Motor neuron (in vitro differentiated cells): ENCODE measurements around the gene MERTK. TPM values are rescaled to one million over a fixed set of nuclear protein-coding genes. Genes with fewer than 3 reads are reported as not detected.

ENCODE experiments used
- ATAC-seq, 8 experiments: fragments of 200-7000 bp; cut with Tn5 transposase; replicated peaks in 6 of 8; 2 replicates each; pipeline ENCODE4 v1.8.0; 2021; ENCODE audit warnings: mild to moderate bottlenecking in 8 of 8, moderate library complexity in 8 of 8
- H3K27ac ChIP-seq, 2 donors: fragments of 250-450 bp; sonication (Bioruptor Pico); 2 replicates each; pipeline ENCODE4 v1.9.0; 2021; ENCODE audit warnings: antibody characterized with exemption in 2 of 2, mild to moderate bottlenecking in 2 of 2, moderate library complexity in 1 of 2
- H3K4me1 ChIP-seq, 2 donors: fragments of 250-450 bp; sonication (Bioruptor Pico); replicated peaks in 1 of 2; 2 replicates each; pipeline ENCODE4 v1.6.1; 2021; ENCODE audit warnings: antibody characterized with exemption in 2 of 2, mild to moderate bottlenecking in 2 of 2, moderate library complexity in 1 of 2
- H3K4me3 ChIP-seq, 5 donors: fragments of 250-450 bp; sonication (Bioruptor Pico); 2 replicates each; pipeline ENCODE4 v1.9.0; 2021; ENCODE audit warnings: antibody characterized with exemption in 5 of 5, mild to moderate bottlenecking in 5 of 5, moderate library complexity in 4 of 5
- WGBS, 10 experiments: fragments of 450-650 bp; shearing (Covaris generic); methylation state at CpG; one replicate each; pipeline ENCODE4 v1.0.0; 2022; 5-methylcytosine and 5-hydroxymethylcytosine counted together
- in situ Hi-C, 9 experiments: fragments of 400-800 bp; cut with MboI; loops; one replicate each; pipeline ENCODE4 v1.15.0; 2021; ENCODE audit warnings: low sequenced_read_pairs in 9 of 9, low pct_unique_long_range_greater_than_20kb in 2 of 9; ENCODE audit not compliant: unreplicated experiment in 9 of 9
- total RNA-seq, 8 experiments: library from RNA; unstranded; fragments of 300-600 nt; gene quantifications; 2 replicates each; pipeline versions ENCODE4 v1.2.3 to v1.2.4, GENCODE V29; 2022

MERTK gene
- total RNA-seq, 8 experiments from 2014 or later: 1.8 to 20.3 (median 2.9) TPM

GRCh38 chr2:112047537-112048235 is 149.3 kb downstream of the MERTK start:
- H3K27ac ChIP-seq: no peak overlapping the region
- no peak for ATAC-seq
- WGBS, 10 experiments: 64 to 100% (median 87%) methylated on average over 3 to 7 of the region's 7 CpGs; no CpG with 5 or more reads in 2 of the 10 experiments
- no peaks in the 10 kb centered on the region for H3K4me1 ChIP-seq
- in situ Hi-C loops: loop anchor here in 8 of 9 experiments (5.0 to 25.0 kb wide), 4 partner anchors 135 to 163 kb away; partner anchors contain the start of genes ANAPC1 (in 3 of the 8) and MERTK (in 2 of the 8)
- no peak overlapping the region for H3K4me3 ChIP-seq

GRCh38 chr2:112048236-112048592 is 149.8 kb downstream of the MERTK start:
- no peak overlapping the region for H3K4me3 ChIP-seq
- no peak for ATAC-seq
- in situ Hi-C loops: loop anchor here in 8 of 9 experiments (5.0 to 25.0 kb wide), 4 partner anchors 136 to 163 kb away; partner anchors contain the start of genes ANAPC1 (in 3 of the 8) and MERTK (in 2 of the 8)
- H3K27ac ChIP-seq: no peak overlapping the region
- no peaks in the 10 kb centered on the region for H3K4me1 ChIP-seq
- WGBS, 10 experiments: 40 to 94% (median 63%) methylated on average over 1 to 4 of the region's 4 CpGs; no CpG with 5 or more reads in 2 of the 10 experiments

- no peak overlapping the region for H3K4me3 ChIP-seq
- peaks cover 0 to 2% of the 10 kb centered on the region in 2 donors for H3K4me1 ChIP-seq
- H3K27ac ChIP-seq: no peak overlapping the region
- ATAC-seq: peak in 3 of 8 experiments; percentile 42 to 75 (median 64)
- in situ Hi-C loops: loop anchor here in 8 of 9 experiments (5.0 to 25.0 kb wide), 4 partner anchors 137 to 164 kb away; partner anchors contain the start of genes ANAPC1 (in 3 of the 8) and MERTK (in 2 of the 8)
- 0 to 50% (median 0%) methylated on average over 1 to 2 of the region's 3 CpGs; no CpG with 5 or more reads in 1 of the 10 experiments for WGBS, 10 experiments
Observed at GRCh38 chr2:112048887-112049286, 150.5 kb downstream of the MERTK start.

- in situ Hi-C loops: loop anchor here in 1 of 9 experiments (25.0 kb wide), 1 partner anchor 437 kb away; the partner anchor contains the start of gene TTL
- Histone ChIP-seq H3K4me1 (peaks cover 0 to 2% of the 10 kb centered on the region in 2 donors), H3K27ac (no peak overlapping the region), H3K4me3 (no peak overlapping the region)
- no peak for ATAC-seq
- WGBS, 10 experiments: 20 to 100% (median 90%) methylated on average over 1 of the region's 1 CpG; no CpG with 5 or more reads in 1 of the 10 experiments
Observed at GRCh38 chr2:112050316-112050715, 151.9 kb downstream of the MERTK start.

GRCh38 chr2:112053917-112054846 is 155.8 kb downstream of the MERTK start:
- in situ Hi-C loops: loop anchor here in 1 of 9 experiments (25.0 kb wide), 1 partner anchor 433 kb away; the partner anchor contains the start of gene TTL
- WGBS, 10 experiments: 0 to 20% (median 7%) methylated on average over 1 to 6 of the region's 62 CpGs; no CpG with 5 or more reads in 1 of the 10 experiments
- H3K4me1 ChIP-seq: peaks cover 7 to 9% of the 10 kb centered on the region in 2 donors

GRCh38 chr2:112054847-112055729 is 156.7 kb downstream of the MERTK start, which contains the start of gene TMEM87B:
Gene TMEM87B (plus strand): TSS chr2:112055269. CDS start chr2:112055592, 323 bp downstream.
- peak within 1 kb of the TSS; percentile 80 to 91 (median 86) for H3K4me3 ChIP-seq
- H3K4me1 ChIP-seq: peaks cover 7 to 9% of the 10 kb centered on the region in 2 donors
- peak; percentile 55 to 82 (median 77) for ATAC-seq
- WGBS, 10 experiments: 0 to 5% (median 2%) methylated on average over 7 to 9 of the region's 90 CpGs; no CpG with 5 or more reads in 7 of the 10 experiments
- peak within 1 kb of the TSS; percentile 96 for H3K27ac ChIP-seq
- in situ Hi-C loops: loop anchor here in 1 of 9 experiments (25.0 kb wide), 1 partner anchor 432 kb away; the partner anchor contains the start of gene TTL

More at GRCh38 chr2:112053917-112054846, 155.8 kb downstream of the MERTK start:
- peak overlapping the region; percentile 83 to 93 for H3K27ac ChIP-seq
- H3K4me3 ChIP-seq: peak overlapping the region; percentile 50 to 91 (median 86)
- ATAC-seq: peak; percentile 46 to 77 (median 71)

GRCh38 chr2:112055730-112056625 is 157.6 kb downstream of the MERTK start:
- H3K27ac ChIP-seq: peak overlapping the region; percentile 96
- in situ Hi-C loops: loop anchor here in 1 of 9 experiments (25.0 kb wide), 1 partner anchor 431 kb away; the partner anchor contains the start of gene TTL
- peak in 3 of 8 experiments; percentile 4 to 11 (median 6) for ATAC-seq

GRCh38 chr2:112056626-112056987 is 158.2 kb downstream of the MERTK start:
- Histone ChIP-seq H3K4me1 (peaks cover 7 to 9% of the 10 kb centered on the region in 2 donors), H3K4me3 (peak overlapping the region; percentile 80 to 91 (median 86)), H3K27ac (no peak overlapping the region)
- ATAC-seq: no peak
- in situ Hi-C loops: loop anchor here in 1 of 9 experiments (25.0 kb wide), 1 partner anchor 431 kb away; the partner anchor contains the start of gene TTL
- WGBS, 10 experiments: 0 to 100% (median 70%) methylated on average over 1 to 3 of the region's 3 CpGs; no CpG with 5 or more reads in 4 of the 10 experiments

More at GRCh38 chr2:112055730-112056625, 157.6 kb downstream of the MERTK start:
- H3K4me3 ChIP-seq: peak overlapping the region; percentile 80 to 91 (median 86)
- WGBS, 10 experiments: 0 to 5% (median 0%) methylated on average over 1 to 16 of the region's 42 CpGs; no CpG with 5 or more reads in 1 of the 10 experiments
- peaks cover 7 to 9% of the 10 kb centered on the region in 2 donors for H3K4me1 ChIP-seq

GRCh38 chr2:112059671-112060070 is 161.3 kb downstream of the MERTK start:
- Histone ChIP-seq H3K4me1 (peaks cover 7% of the 10 kb centered on the region in 2 donors), H3K27ac (no peak overlapping the region), H3K4me3 (no peak overlapping the region)
- in situ Hi-C loops: loop anchor here in 1 of 9 experiments (25.0 kb wide), 1 partner anchor 428 kb away; the partner anchor contains the start of gene TTL
- 80 to 100% (median 82%) methylated on average over 1 to 2 of the region's 2 CpGs; no CpG with 5 or more reads in 5 of the 10 experiments for WGBS, 10 experiments
- ATAC-seq: no peak

GRCh38 chr2:112061299-112061698 is 162.9 kb downstream of the MERTK start:
- ATAC-seq: no peak
- no peak overlapping the region for H3K27ac ChIP-seq
- 80 to 100% (median 96%) methylated on average over 1 of the region's 1 CpG for WGBS, 10 experiments
- in situ Hi-C loops: loop anchor here in 1 of 9 experiments (25.0 kb wide), 1 partner anchor 426 kb away; the partner anchor contains the start of gene TTL
- H3K4me3 ChIP-seq: no peak overlapping the region
- H3K4me1 ChIP-seq: peaks cover 7% of the 10 kb centered on the region in 2 donors
